Colonic mucosa (tissue), 4 donors: ENCODE data around the gene KRTAP10-2. TPM values are rescaled to one million over a fixed set of nuclear protein-coding genes. Genes with fewer than 3 reads are reported as not detected.
A peak's percentile ranks its signal among the peaks of the same experiment; 100 is the strongest.

Source experiments
- DNase-seq: peaks from one replicate; pipeline ENCODE4 v3.0.0-alpha.2; 2020
- H3K27ac ChIP-seq: fragments of 200-600 bp; one replicate; pipeline ENCODE4 v1.8.0; 2021
- H3K27me3 ChIP-seq: fragments of 200-600 bp; one replicate; pipeline ENCODE4 v1.8.0; 2021
- H3K36me3 ChIP-seq: fragments of 200-600 bp; one replicate; pipeline ENCODE4 v1.8.0; 2021
- H3K4me1 ChIP-seq: fragments of 200-600 bp; one replicate; pipeline ENCODE4 v1.8.0; 2021; ENCODE audit warnings: mild to moderate bottlenecking
- H3K4me3 ChIP-seq: fragments of 200-600 bp; one replicate; pipeline ENCODE4 v1.8.0; 2021
- H3K9ac ChIP-seq, 2 donors: one replicate each; pipeline ENCODE4 v1.7.0; 2013; ENCODE audit warnings: control low read depth in 2 of 2, low read depth in 2 of 2, low read length in 2 of 2
- H3K9me3 ChIP-seq: fragments of 200-600 bp; one replicate; pipeline ENCODE4 v1.8.0; 2021
- intact Hi-C: fragments of 100-400 bp; cut with DNase I; formaldehyde crosslinking; loops from one replicate; pipeline ENCODE4 v1.14.1; 2022
- total RNA-seq, 2 donors: library from RNA; stranded (reverse); fragmentation: NEBNext Ultra II Directional in 1 of 2; extraction: Animal tissue kit (Norgen Biotek cat#: 25700) in 1 of 2; gene quantifications; one replicate each; pipeline ENCODE4 v1.2.1, GENCODE V29; 2021
- TF ChIP-seq, protein P1 (sequence below): fragments of 200-600 bp; IDR thresholded peaks from one replicate; pipeline ENCODE4 v1.8.0; 2022; ENCODE audit warnings: antibody characterized with exemption, mild to moderate bottlenecking
- donor health status: healthy.
- donor health status: DM: no; HTN: no; CAD: no.
- donor health status: DM: no; HTN: no; CAD: no.

The KRTAP10-2 gene
- total RNA-seq, 2 donors from 2014 or later: not detected

DNA sequence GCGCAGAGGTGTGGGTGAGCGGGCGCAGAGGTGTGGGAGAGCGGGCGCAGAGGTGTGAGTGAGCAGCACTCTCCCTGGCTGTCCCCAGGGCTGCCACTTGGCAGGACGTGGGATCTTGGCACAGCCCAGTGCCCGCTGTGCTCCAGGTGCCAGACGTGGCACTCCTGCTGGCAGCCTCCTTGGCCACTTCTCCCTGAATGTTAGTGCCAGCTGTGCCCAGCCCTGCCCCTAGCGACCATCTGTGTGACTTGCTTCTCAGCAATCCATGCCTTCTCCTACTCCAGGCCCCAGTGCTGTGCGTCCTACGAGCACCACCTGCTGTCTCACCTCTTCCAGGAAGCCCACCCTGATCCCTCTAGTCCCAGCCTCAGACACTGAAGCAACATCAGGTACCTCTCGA, 41.8 kb downstream of the KRTAP10-2 start:
- Histone ChIP-seq H3K36me3 (no peaks in the 10 kb centered on the region), H3K4me1 (no peaks in the 10 kb centered on the region), H3K9me3 (no peaks in the 10 kb centered on the region), H3K9ac (no peak overlapping the region), H3K27me3 (no peaks in the 10 kb centered on the region), H3K4me3 (no peak overlapping the region), H3K27ac (no peak overlapping the region)
- TF ChIP-seq, protein P1, sequence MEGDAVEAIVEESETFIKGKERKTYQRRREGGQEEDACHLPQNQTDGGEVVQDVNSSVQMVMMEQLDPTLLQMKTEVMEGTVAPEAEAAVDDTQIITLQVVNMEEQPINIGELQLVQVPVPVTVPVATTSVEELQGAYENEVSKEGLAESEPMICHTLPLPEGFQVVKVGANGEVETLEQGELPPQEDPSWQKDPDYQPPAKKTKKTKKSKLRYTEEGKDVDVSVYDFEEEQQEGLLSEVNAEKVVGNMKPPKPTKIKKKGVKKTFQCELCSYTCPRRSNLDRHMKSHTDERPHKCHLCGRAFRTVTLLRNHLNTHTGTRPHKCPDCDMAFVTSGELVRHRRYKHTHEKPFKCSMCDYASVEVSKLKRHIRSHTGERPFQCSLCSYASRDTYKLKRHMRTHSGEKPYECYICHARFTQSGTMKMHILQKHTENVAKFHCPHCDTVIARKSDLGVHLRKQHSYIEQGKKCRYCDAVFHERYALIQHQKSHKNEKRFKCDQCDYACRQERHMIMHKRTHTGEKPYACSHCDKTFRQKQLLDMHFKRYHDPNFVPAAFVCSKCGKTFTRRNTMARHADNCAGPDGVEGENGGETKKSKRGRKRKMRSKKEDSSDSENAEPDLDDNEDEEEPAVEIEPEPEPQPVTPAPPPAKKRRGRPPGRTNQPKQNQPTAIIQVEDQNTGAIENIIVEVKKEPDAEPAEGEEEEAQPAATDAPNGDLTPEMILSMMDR: no peak
- intact Hi-C loops: loop anchor here (5.0 kb wide), 1 partner anchor 283 kb away; no protein-coding TSS in a partner anchor
- peak; percentile 46 for DNase-seq

DNA sequence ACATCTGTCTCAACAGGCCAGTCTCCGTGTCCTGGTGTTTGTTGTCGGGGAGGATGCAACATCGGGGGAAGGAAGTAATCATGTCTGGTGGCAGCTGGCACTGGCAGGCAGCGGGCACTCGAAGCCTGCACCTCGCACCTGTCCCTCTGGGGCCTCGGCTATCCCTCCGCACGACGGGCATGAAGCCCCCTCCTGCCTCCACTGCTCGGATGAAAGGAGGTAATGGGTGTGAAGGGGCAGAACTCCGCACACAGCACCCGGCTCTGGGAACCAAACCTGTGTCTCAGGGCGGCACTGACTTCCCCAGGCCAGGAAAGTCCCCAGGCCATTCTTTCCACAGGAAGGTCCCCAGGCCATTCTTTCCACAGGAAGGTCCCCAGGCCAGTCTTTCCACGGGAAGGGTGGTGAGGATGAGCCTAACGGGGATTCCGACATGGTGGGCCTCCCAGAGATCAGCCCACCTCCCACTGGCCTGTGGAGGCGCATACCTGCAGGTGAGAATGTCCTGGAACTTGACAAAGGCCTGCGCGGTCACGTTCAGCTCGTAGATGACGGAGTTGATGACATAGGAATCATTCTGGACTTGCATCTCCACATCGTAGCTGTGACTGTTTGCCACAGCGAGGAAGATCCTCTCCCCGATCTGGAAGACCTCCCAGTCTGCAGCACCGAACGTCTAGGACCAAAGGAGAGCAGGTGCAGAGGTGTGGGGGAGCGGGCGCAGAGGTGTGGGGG, 42.4 kb downstream of the KRTAP10-2 start:
- intact Hi-C loops: loop anchor here (5.0 kb wide), 1 partner anchor 283 kb away; no protein-coding TSS in a partner anchor

DNA sequence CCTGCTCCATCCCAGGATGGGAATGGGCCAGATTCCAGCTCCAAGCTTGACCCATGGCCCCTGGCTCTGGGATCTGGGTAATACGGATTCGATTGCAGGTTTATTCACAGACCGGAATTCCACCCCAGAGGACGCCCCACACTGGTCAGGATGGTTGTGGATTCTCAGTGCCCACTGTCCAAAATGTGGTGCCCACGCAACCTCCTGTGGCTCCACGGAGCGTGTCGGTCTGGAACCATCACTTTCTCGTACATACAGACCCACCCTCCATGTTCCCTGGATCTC, 42.9 kb downstream of the KRTAP10-2 start:
- Histone ChIP-seq H3K9me3 (no peaks in the 10 kb centered on the region), H3K27me3 (no peaks in the 10 kb centered on the region), H3K4me1 (no peaks in the 10 kb centered on the region), H3K27ac (no peak overlapping the region), H3K9ac (no peak overlapping the region), H3K36me3 (no peaks in the 10 kb centered on the region), H3K4me3 (no peak overlapping the region)
- DNase-seq: no peak
- intact Hi-C loops: loop anchor here (5.0 kb wide), 1 partner anchor 284 kb away; no protein-coding TSS in a partner anchor
- TF ChIP-seq, protein P1: no peak

More for the DNA sequence above, 42.4 kb downstream of the KRTAP10-2 start:
- DNase-seq: no peak
- no peak overlapping the region for H3K4me3 ChIP-seq
- no peaks in the 10 kb centered on the region for H3K36me3 ChIP-seq
- no peaks in the 10 kb centered on the region for H3K9me3 ChIP-seq
- H3K4me1 ChIP-seq: no peaks in the 10 kb centered on the region
- no peak overlapping the region for H3K27ac ChIP-seq
- no peak overlapping the region for H3K9ac ChIP-seq
- no peaks in the 10 kb centered on the region for H3K27me3 ChIP-seq
- TF ChIP-seq, protein P1: no peak

DNA sequence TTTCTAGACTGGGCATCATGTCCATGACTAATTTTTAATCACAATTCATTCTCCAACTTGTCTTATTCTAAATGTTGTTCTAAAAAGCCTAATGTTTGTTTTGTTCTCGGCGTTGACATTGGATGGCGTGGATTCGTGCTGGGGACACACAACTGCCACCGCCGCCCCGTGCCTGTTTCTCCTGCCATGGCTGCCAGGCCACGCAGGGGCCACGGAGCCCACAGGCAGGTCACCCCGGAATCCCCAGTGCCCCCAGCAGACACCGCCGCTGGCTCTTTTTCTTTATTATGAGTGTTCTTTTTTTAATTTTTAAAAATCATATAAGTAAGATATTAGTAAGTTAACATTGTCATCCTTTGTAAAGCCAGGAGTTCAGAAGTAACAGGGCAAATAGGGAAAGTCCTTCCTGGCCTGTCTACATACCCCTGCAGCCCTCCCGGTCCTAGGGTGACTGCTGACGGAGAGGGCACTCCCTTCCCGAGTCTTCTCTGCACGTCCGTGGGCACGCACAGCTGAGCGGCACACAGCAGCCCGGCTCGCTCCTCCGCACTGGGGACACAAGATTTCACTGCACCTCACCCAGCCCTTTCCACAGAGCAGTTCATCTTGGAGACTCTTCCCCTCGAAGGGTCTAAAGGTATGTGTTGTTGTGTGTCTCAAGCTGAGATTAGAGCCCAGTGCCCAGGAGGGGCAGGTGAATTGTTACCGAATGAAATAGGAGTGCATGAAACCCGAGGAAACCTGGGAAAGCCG, 43.5 kb downstream of the KRTAP10-2 start:
- H3K9me3 ChIP-seq: no peaks in the 10 kb centered on the region
- no peaks in the 10 kb centered on the region for H3K4me1 ChIP-seq
- intact Hi-C loops: loop anchor here (5.0 kb wide), 1 partner anchor 284 kb away; no protein-coding TSS in a partner anchor
- no peak overlapping the region for H3K27ac ChIP-seq
- H3K9ac ChIP-seq: no peak overlapping the region
- no peaks in the 10 kb centered on the region for H3K36me3 ChIP-seq
- DNase-seq: no peak
- H3K27me3 ChIP-seq: no peaks in the 10 kb centered on the region
- no peak overlapping the region for H3K4me3 ChIP-seq
- TF ChIP-seq, protein P1: no peak

GRCh38 chr21:44506279-44507255, 44.7 kb downstream of the KRTAP10-2 start:
- TF ChIP-seq, protein P1: no peak
- Histone ChIP-seq H3K27me3 (no peaks in the 10 kb centered on the region), H3K9me3 (no peaks in the 10 kb centered on the region), H3K9ac (no peak overlapping the region), H3K36me3 (no peaks in the 10 kb centered on the region), H3K27ac (no peak overlapping the region), H3K4me1 (no peaks in the 10 kb centered on the region), H3K4me3 (no peak overlapping the region)
- DNase-seq: no peak
- intact Hi-C loops: loop anchor here (5.0 kb wide), 1 partner anchor 286 kb away; no protein-coding TSS in a partner anchor
